Measurements from ENCODE around the gene CCL26.

DNA sequence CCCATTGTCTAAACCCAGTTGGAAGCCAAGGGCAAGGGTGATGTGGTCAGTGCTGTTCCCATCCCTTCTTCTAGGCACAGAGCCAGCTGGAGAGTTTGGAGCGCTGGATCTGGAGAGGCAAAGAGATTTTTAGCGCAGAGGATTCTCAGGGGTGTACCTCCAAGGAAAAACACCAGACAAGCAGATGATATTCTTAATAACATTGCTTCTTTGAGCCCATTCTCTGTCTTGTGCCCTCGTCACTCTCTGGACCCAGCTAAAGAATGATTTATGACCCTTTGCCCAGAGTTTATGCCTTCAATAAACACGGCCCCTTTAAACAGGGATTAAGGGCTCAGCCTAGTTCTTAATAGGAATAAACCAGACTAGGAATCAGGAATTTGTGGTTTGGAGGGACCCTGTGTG, 28.6 kb downstream of the CCL26 start:
- TF ChIP-seq CTCF (IDR thresholded peaks at IDR 0.05) (no peak), RAD21 (conservative IDR thresholded peaks at IDR 0.05 in 1 of 2, IDR thresholded peaks at IDR 0.05 in 1 of 2) (no peak), RCOR1 (IDR thresholded peaks at IDR 0.05; ENCODE audit: low read depth, low read length) (no peak), POLR2A (IDR thresholded peaks at IDR 0.05; ENCODE audit: low read length) (no peak), EHMT2 (IDR thresholded peaks at IDR 0.05; ENCODE audit: low read depth) (no peak), BHLHE40 (IDR thresholded peaks at IDR 0.05; ENCODE audit: low read depth, low read length) (no peak), NR3C1 (IDR thresholded peaks at IDR 0.05) (no peak), POLR2AphosphoS2 (conservative IDR thresholded peaks at IDR 0.05; ENCODE audit: low read length) (no peak)
- TF ChIP-seq, protein P1, sequence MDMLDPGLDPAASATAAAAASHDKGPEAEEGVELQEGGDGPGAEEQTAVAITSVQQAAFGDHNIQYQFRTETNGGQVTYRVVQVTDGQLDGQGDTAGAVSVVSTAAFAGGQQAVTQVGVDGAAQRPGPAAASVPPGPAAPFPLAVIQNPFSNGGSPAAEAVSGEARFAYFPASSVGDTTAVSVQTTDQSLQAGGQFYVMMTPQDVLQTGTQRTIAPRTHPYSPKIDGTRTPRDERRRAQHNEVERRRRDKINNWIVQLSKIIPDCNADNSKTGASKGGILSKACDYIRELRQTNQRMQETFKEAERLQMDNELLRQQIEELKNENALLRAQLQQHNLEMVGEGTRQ (IDR thresholded peaks at IDR 0.05) = no peak
